GM23248 (cell line): ENCODE data around the gene IFT80.

ENCODE experiments used
- EZH2 ChIP-seq: fragments of 200-600 bp; sonication (generic); IDR thresholded peaks from 2 replicates; pipeline ENCODE4 v1.6.1; 2018; ENCODE audit warnings: antibody characterized with exemption, mild to moderate bottlenecking; ENCODE audit not compliant: insufficient read depth, poor library complexity, severe bottlenecking
- EZH2phosphoT487 ChIP-seq: fragments of 200-600 bp; sonication (generic); IDR thresholded peaks from 2 replicates; pipeline ENCODE4 v1.6.1; 2018; ENCODE audit warnings: antibody characterized with exemption, moderate library complexity, mild to moderate bottlenecking, low read depth; ENCODE audit not compliant: insufficient read depth

DNA sequence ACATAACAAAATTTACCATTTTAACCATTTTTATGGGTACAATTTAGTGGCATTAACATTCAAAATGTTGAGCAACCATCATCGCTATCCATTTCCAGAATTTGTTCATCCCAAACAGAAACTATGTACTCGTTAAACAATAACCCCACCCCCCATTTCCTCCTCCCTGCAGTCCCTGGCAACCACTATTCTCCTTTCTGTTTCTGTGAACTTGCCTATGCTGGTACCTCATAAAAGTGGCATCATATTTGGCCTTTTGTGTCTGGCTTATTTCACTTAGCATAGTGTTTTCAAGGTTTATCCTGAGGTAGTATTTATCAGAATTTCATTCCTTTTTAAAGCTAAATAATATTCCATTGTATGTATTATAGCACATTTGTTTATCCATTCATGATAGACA lies 141.4 kb downstream of the IFT80 start:
- TF ChIP-seq EZH2, result no peak
- no peak for TF ChIP-seq EZH2phosphoT487
